Keratinocyte (primary cell): Measurements from ENCODE around the gene CMAS. TPM values are rescaled to one million over a fixed set of nuclear protein-coding genes. Genes with fewer than 3 reads are reported as not detected.

Experiments
- DNase-seq: peaks from one replicate; pipeline ENCODE4 v3.0.0-alpha.2; 2011; ENCODE audit warnings: low read depth, missing footprints, low spot score
- FAIRE-seq: peaks from 2 replicates; lab custom pipeline; 2011; peaks lifted over from hg19 to GRCh38; lab: Jason Lieb, UNC
- H2AFZ ChIP-seq: 2 replicates; pipeline ENCODE4 v1.6.0; 2012; ENCODE audit warnings: low read length, control low read depth, inconsistent platforms; ENCODE audit not compliant: control insufficient read depth
- H3K27ac ChIP-seq: 2 replicates; pipeline ENCODE4 v1.5.1; 2011; ENCODE audit warnings: low read length; ENCODE audit not compliant: control insufficient read depth, insufficient read depth
- H3K27me3 ChIP-seq: 3 replicates; pipeline ENCODE4 v1.6.0; 2011; ENCODE audit warnings: low read length; ENCODE audit not compliant: control insufficient read depth, insufficient read depth; ENCODE audit errors: extremely low read depth
- H3K36me3 ChIP-seq, 2 experiments: 2 replicates in 1 of 2; 3 replicates in 1 of 2; pipeline ENCODE4 v1.5.1; 2011; ENCODE audit warnings: low read length in 2 of 2, mild to moderate bottlenecking in 1 of 2; ENCODE audit not compliant: control insufficient read depth in 2 of 2, insufficient read depth in 2 of 2; ENCODE audit errors: extremely low read depth in 1 of 2
- H3K4me1 ChIP-seq: 3 replicates; pipeline ENCODE4 v1.5.1; 2011; ENCODE audit warnings: low read length; ENCODE audit not compliant: control insufficient read depth, insufficient read depth; ENCODE audit errors: extremely low read depth
- H3K4me2 ChIP-seq: 3 replicates; pipeline ENCODE4 v1.6.0; 2011; ENCODE audit warnings: low read depth, low read length; ENCODE audit not compliant: control insufficient read depth, insufficient read depth; ENCODE audit errors: extremely low read depth
- H3K4me3 ChIP-seq, 3 experiments: fragments of 200-600 bp in 1 of 3; sonication (generic) in 1 of 3; 2 replicates in 2 of 3; 3 replicates in 1 of 3; pipeline ENCODE4 v1.5.1; 2011 to 2016; ENCODE audit warnings: low read length in 3 of 3, mild to moderate bottlenecking in 3 of 3, control low read depth in 2 of 3, inconsistent platforms in 1 of 3, low read depth in 1 of 3, mixed read lengths in 1 of 3, mixed run types in 1 of 3, moderate library complexity in 1 of 3; ENCODE audit not compliant: control insufficient read depth in 2 of 3, insufficient read depth in 2 of 3; ENCODE audit errors: extremely low read depth in 1 of 3
- H3K79me2 ChIP-seq: 2 replicates; pipeline ENCODE4 v1.6.0; 2012; ENCODE audit warnings: low read length; ENCODE audit not compliant: control insufficient read depth, insufficient read depth
- H3K9ac ChIP-seq: 3 replicates; pipeline ENCODE4 v1.6.0; 2011; ENCODE audit warnings: low read length; ENCODE audit not compliant: control insufficient read depth, insufficient read depth; ENCODE audit errors: extremely low read depth
- H3K9me1 ChIP-seq: 3 replicates; pipeline ENCODE4 v1.6.0; 2011; ENCODE audit warnings: low read length; ENCODE audit not compliant: control insufficient read depth, insufficient read depth; ENCODE audit errors: extremely low read depth
- H3K9me3 ChIP-seq: 2 replicates; pipeline ENCODE4 v1.5.1; 2012; ENCODE audit warnings: low read depth, low read length; ENCODE audit not compliant: control insufficient read depth
- H4K20me1 ChIP-seq: 3 replicates; pipeline ENCODE4 v1.6.0; 2011; ENCODE audit warnings: low read length; ENCODE audit not compliant: control insufficient read depth, insufficient read depth; ENCODE audit errors: extremely low read depth
- CTCF ChIP-seq, 3 experiments: IDR thresholded peaks in 1 of 3; conservative IDR thresholded peaks in 1 of 3; optimal IDR thresholded peaks in 1 of 3; 2 replicates in 2 of 3; 3 replicates in 1 of 3; pipeline versions ENCODE3 to v1.5.1; 2011; ENCODE audit warnings: low read length in 3 of 3, mild to moderate bottlenecking in 3 of 3, moderate library complexity in 2 of 3, control low read depth in 1 of 3, inconsistent platforms in 1 of 3; ENCODE audit not compliant: insufficient read depth in 2 of 3; ENCODE audit errors: extremely low read depth in 1 of 3
- EZH2 ChIP-seq: IDR thresholded peaks from one replicate; pipeline ENCODE4 v1.6.1; 2012; ENCODE audit warnings: inconsistent platforms, mild to moderate bottlenecking, low read length, moderate library complexity
- dilution Hi-C: fragments of 300-500 bp; cut with MboI; formaldehyde crosslinking; loops from one replicate; pipeline ENCODE4 v1.7.0; 2020; ENCODE audit warnings: low sequenced_read_pairs; ENCODE audit not compliant: extremely low pct_ligation_motif_present
- polyA plus RNA-seq, 5 experiments: library from polyadenylated mRNA; depleted of rRNA in 3 of 5; stranded (reverse) in 3 of 5; stranded (forward) in 1 of 5; unstranded in 1 of 5; fragments of >200 nt; gene quantifications; 1 replicate in 1 of 5; 2 replicates in 3 of 5; 3 replicates in 1 of 5; pipeline versions ENCODE4 v1.2.1 to v1.2.3, GENCODE V29; 2011 to 2012; ENCODE audit warnings: missing spikeins in 2 of 5, low read depth in 1 of 5, low replicate concordance in 1 of 5

CMAS gene
- polyA plus RNA-seq, 1 donor (not counting 4 experiments of a cell fraction or from before 2014, with no cell fraction given), result 55.0 TPM

GRCh38 chr12:22059976-22060647, 14.1 kb downstream of the CMAS start:
- Histone ChIP-seq H3K79me2 (no peaks in the 10 kb centered on the region), H3K36me3 (peaks cover 3 to 8% of the 10 kb centered on the region in 2 experiments)
- dilution Hi-C loops, result no loop called here

GRCh38 chr12:22064968-22065367, 18.9 kb downstream of the CMAS start:
- H3K9me3 ChIP-seq, result no peaks in the 10 kb centered on the region
- H3K4me2 ChIP-seq, result no peak overlapping the region
- H4K20me1 ChIP-seq, result no peaks in the 10 kb centered on the region
- DNase-seq (no peak), FAIRE-seq (no peak)
- H3K27ac ChIP-seq, result no peak overlapping the region
- dilution Hi-C loops, result no loop called here
- H3K79me2 ChIP-seq, result no peaks in the 10 kb centered on the region
- no peaks in the 10 kb centered on the region for H3K9me1 ChIP-seq
- no peaks in the 10 kb centered on the region for H3K27me3 ChIP-seq
- no peaks in the 10 kb centered on the region for H3K4me1 ChIP-seq
- H3K9ac ChIP-seq, result no peak overlapping the region
- no peak overlapping the region for H2AFZ ChIP-seq
- no peak overlapping the region for H3K4me3 ChIP-seq
- no peak for TF ChIP-seq CTCF (optimal IDR thresholded peaks at IDR 0.05 in 1 of 3, IDR thresholded peaks at IDR 0.05 in 1 of 3, conservative IDR thresholded peaks at IDR 0.05 in 1 of 3; ENCODE audit: extremely low read depth in 1 of 3, insufficient read depth in 2 of 3, low read length in 3 of 3)
- H3K36me3 ChIP-seq, result peaks cover 0 to 3% of the 10 kb centered on the region in 2 experiments

More at GRCh38 chr12:22059976-22060647, 14.1 kb downstream of the CMAS start:
- H3K9me3 ChIP-seq, result no peaks in the 10 kb centered on the region
- DNase-seq, result no peak
- H3K4me2 ChIP-seq, result no peak overlapping the region
- no peak overlapping the region for H3K27ac ChIP-seq
- no peak overlapping the region for H2AFZ ChIP-seq
- H3K4me3 ChIP-seq, result no peak overlapping the region
- H3K9me1 ChIP-seq, result no peaks in the 10 kb centered on the region
- no peaks in the 10 kb centered on the region for H3K27me3 ChIP-seq
- H4K20me1 ChIP-seq, result no peaks in the 10 kb centered on the region
- no peak overlapping the region for H3K9ac ChIP-seq
- TF ChIP-seq CTCF (optimal IDR thresholded peaks at IDR 0.05 in 1 of 3, IDR thresholded peaks at IDR 0.05 in 1 of 3, conservative IDR thresholded peaks at IDR 0.05 in 1 of 3; ENCODE audit: extremely low read depth in 1 of 3, insufficient read depth in 2 of 3, low read length in 3 of 3), result no peak
- TF ChIP-seq EZH2, result no peak
- H3K4me1 ChIP-seq, result no peaks in the 10 kb centered on the region
- FAIRE-seq, result no peak
